Chondrocyte (in vitro differentiated cells): ENCODE measurements around the gene ADSL. TPM values are rescaled to one million over a fixed set of nuclear protein-coding genes. Genes with fewer than 3 reads are reported as not detected.
A peak's percentile ranks its signal among the peaks of the same experiment; 100 is the strongest.

ENCODE experiments used
- DNase-seq: peaks from one replicate; pipeline ENCODE4 v3.0.0; 2021; ENCODE audit warnings: mixed read lengths, low spot score
- H3K27ac Mint-ChIP-seq: one replicate; pipeline ENCODE4 v1.8.0; 2021; ENCODE audit warnings: mild to moderate bottlenecking, moderate library complexity, mixed read lengths; ENCODE audit not compliant: unreplicated experiment
- H3K27me3 Mint-ChIP-seq: 2 replicates; pipeline ENCODE4 v1.8.0; 2021; ENCODE audit warnings: low read depth, mixed read lengths
- H3K36me3 Mint-ChIP-seq: 2 replicates; pipeline ENCODE4 v1.8.0; 2021; ENCODE audit warnings: low read depth, mixed read lengths
- H3K4me1 Mint-ChIP-seq: 2 replicates; pipeline ENCODE4 v1.8.0; 2021; ENCODE audit warnings: low read depth, mild to moderate bottlenecking, mixed read lengths
- H3K4me3 Mint-ChIP-seq: one replicate; pipeline ENCODE4 v1.8.0; 2021; ENCODE audit warnings: mild to moderate bottlenecking, moderate library complexity, mixed read lengths; ENCODE audit not compliant: unreplicated experiment
- H3K9me3 Mint-ChIP-seq: 2 replicates; pipeline ENCODE4 v1.8.0; 2021; ENCODE audit warnings: low read depth, mixed read lengths
- total RNA-seq: library from RNA; stranded (reverse); gene quantifications from 3 replicates; pipeline ENCODE4 v1.2.1, GENCODE V29; 2021
- TF ChIP-seq, protein P1 (sequence below): fragments of 200-600 bp; sonication (generic); IDR thresholded peaks from 2 replicates; pipeline ENCODE4 v1.5.0; 2021; ENCODE audit warnings: antibody characterized with exemption, mild to moderate bottlenecking, moderate library complexity

ADSL gene
- total RNA-seq, 1 donor from 2014 or later: 62.2 TPM

DNA sequence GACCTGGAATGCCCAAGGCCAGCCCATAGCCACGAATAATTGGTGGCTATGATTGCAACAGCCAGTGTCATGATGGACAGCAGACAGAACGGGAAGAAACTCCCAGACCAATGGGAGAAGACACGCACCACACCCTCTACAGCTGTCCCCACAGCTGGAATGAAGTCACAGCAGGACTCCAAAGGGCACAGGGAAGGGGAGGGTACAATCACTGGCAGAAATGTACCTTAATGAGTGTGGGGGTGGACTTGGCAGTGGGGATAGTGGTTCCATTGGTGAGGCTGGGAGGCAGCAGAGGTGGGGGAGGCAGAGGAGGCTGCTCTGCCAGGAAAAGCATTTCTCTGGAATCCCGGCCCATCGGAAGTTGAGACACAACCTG is 77.0 kb downstream of the ADSL start:
- H3K27me3 Mint-ChIP-seq: no peaks in the 10 kb centered on the region
- TF ChIP-seq, protein P1, sequence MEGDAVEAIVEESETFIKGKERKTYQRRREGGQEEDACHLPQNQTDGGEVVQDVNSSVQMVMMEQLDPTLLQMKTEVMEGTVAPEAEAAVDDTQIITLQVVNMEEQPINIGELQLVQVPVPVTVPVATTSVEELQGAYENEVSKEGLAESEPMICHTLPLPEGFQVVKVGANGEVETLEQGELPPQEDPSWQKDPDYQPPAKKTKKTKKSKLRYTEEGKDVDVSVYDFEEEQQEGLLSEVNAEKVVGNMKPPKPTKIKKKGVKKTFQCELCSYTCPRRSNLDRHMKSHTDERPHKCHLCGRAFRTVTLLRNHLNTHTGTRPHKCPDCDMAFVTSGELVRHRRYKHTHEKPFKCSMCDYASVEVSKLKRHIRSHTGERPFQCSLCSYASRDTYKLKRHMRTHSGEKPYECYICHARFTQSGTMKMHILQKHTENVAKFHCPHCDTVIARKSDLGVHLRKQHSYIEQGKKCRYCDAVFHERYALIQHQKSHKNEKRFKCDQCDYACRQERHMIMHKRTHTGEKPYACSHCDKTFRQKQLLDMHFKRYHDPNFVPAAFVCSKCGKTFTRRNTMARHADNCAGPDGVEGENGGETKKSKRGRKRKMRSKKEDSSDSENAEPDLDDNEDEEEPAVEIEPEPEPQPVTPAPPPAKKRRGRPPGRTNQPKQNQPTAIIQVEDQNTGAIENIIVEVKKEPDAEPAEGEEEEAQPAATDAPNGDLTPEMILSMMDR: no peak
- H3K4me1 Mint-ChIP-seq: peaks cover 6% of the 10 kb centered on the region
- no peak overlapping the region for H3K27ac Mint-ChIP-seq
- no peak overlapping the region for H3K4me3 Mint-ChIP-seq
- no peak for DNase-seq
- no peaks in the 10 kb centered on the region for H3K9me3 Mint-ChIP-seq
- peaks cover 35% of the 10 kb centered on the region for H3K36me3 Mint-ChIP-seq

DNA sequence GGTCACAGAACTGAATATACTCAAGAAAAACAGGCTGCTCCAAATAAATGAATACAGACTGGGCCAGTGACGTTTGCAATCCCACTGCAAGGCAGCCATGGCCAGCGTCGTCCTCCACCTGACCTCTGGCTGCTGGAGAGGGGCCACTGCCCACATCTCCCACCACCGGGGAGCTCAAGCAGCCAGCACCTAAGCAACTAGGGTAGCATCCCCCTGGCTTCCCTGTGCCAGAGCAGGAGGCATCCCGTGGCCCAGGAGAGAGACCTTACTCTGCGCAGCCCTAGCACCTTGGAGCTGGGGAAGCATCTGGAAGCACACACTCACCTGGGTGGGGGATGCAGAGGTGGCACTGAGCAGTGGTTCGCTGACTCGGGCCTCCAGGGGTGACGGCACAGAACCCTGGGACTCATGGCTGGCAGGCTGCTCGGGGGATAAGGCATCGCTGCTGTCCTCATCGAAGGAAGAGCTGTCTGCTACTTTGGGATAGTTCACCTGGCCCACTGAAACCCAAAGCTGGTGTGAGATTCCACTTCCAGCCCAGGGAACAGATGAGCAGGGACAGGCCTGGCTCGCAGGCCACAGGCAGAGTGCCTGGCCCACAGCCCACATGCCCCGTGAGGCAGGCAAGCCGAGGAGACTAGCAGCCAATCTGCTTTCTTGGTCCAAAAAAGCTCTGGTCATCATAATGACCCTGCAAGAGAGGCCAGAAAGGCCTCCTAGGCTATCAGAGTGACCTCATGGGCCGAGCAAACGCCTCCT is 77.8 kb downstream of the ADSL start:
- peaks cover 41% of the 10 kb centered on the region for H3K36me3 Mint-ChIP-seq

DNA sequence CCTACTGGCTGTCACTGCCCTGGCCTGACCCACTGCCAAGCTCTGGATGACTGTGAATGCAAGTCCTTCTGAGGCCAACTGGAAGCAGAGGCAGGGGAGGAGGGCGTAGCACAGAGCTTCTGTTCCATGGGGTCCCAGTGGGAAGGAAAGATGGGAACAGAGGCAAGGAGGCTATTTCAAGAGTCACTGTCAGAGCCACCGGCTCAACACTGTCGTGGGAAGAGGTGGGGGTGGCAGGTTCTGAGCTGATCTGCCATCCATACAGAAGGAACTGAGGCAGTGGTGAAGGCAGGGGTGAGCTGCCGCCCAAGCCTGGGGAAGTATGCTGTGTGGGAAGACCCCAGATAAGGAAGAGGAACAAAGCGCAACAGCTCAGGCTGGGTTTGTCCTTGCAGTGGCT is 78.8 kb downstream of the ADSL start:
- DNase-seq: no peak
- TF ChIP-seq, protein P1: no peak
- Mint-ChIP-seq H3K27ac (peak overlapping the region; percentile 41), H3K27me3 (no peaks in the 10 kb centered on the region), H3K9me3 (no peaks in the 10 kb centered on the region), H3K36me3 (peaks cover 42% of the 10 kb centered on the region), H3K4me1 (peaks cover 6% of the 10 kb centered on the region), H3K4me3 (no peak overlapping the region)

More for the DNA sequence above, 77.8 kb downstream of the ADSL start:
- Mint-ChIP-seq H3K4me1 (peaks cover 6% of the 10 kb centered on the region), H3K27me3 (no peaks in the 10 kb centered on the region), H3K9me3 (no peaks in the 10 kb centered on the region), H3K27ac (no peak overlapping the region), H3K4me3 (no peak overlapping the region)
- TF ChIP-seq, protein P1: no peak
- no peak for DNase-seq

DNA sequence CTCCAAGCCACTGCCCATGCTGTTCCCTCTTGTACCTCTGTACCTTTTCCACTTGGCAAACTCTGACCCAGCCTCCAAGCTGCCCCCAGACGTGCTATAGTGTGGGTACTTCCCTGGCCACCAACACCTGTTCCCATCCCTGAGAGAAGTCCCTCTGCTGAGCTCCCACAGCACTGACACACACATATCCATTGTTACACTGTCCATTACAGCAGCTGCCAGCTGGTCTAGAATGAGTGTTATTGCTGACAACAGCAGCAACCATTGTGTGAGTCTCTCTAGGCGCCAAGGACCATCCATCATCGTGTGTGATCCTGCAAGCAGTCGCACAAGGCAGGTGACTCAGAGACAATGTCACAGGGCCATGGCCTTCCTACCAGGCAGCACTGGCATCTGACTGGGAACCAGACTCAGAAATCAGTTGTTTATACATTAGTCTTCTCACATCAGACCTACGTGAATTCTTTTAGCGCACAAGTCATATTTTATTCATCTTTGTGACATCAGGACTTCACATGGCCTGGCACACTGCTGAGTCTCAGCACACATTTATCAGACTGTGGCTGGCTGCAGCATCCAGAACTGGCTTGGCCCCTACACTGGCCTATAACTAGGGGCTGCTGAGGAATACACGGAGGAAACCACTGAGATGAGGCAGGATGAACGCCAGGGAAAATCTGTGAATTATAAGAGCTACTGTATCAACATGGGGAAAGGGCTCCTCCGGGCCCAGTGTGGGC is 80.5 kb downstream of the ADSL start:
- peak overlapping the region; percentile 30 for H3K27ac Mint-ChIP-seq
- H3K27me3 Mint-ChIP-seq: no peaks in the 10 kb centered on the region
- TF ChIP-seq, protein P1: no peak
- peaks cover 50% of the 10 kb centered on the region for H3K36me3 Mint-ChIP-seq
- no peaks in the 10 kb centered on the region for H3K9me3 Mint-ChIP-seq
- DNase-seq: no peak
- no peak overlapping the region for H3K4me3 Mint-ChIP-seq
- peaks cover 13% of the 10 kb centered on the region for H3K4me1 Mint-ChIP-seq

GRCh38 chr22:40428796-40429195 is 82.5 kb downstream of the ADSL start:
- TF ChIP-seq, protein P1: no peak
- Mint-ChIP-seq H3K4me1 (peaks cover 13% of the 10 kb centered on the region), H3K9me3 (no peaks in the 10 kb centered on the region), H3K27me3 (no peaks in the 10 kb centered on the region), H3K4me3 (no peak overlapping the region), H3K27ac (peak overlapping the region; percentile 36), H3K36me3 (peaks cover 37% of the 10 kb centered on the region)
- no peak for DNase-seq
